K562 (cell line): ENCODE measurements around the gene CEP43.

ENCODE experiments used
- DNMT1 ChIP-seq: fragments of 450-650 bp; IDR thresholded peaks from 2 replicates; pipeline ENCODE4 v1.6.1; 2016; ENCODE audit warnings: antibody characterized with exemption, mild to moderate bottlenecking
- EGR1 ChIP-seq: fragments of 450-650 bp; conservative IDR thresholded peaks from 2 replicates; pipeline ENCODE4 v1.6.1; 2017; ENCODE audit warnings: mild to moderate bottlenecking
- EZH2 ChIP-seq: IDR thresholded peaks from 2 replicates; pipeline ENCODE4 v1.6.1; 2012; ENCODE audit warnings: low read depth, mild to moderate bottlenecking, inconsistent platforms, low read length, borderline replicate concordance
- L3MBTL2 ChIP-seq: fragments of 450-650 bp; IDR thresholded peaks from 2 replicates; pipeline ENCODE4 v1.6.1; 2016; ENCODE audit warnings: mild to moderate bottlenecking, moderate library complexity
- MAX ChIP-seq: sonication (generic); formaldehyde crosslinking; IDR thresholded peaks from 2 replicates; pipeline ENCODE4 v1.9.0; 2022; ENCODE audit warnings: mild to moderate bottlenecking, missing genetic modification reagents
- TF ChIP-seq, protein P1 (sequence below), 3 experiments: IDR thresholded peaks in 2 of 3; conservative IDR thresholded peaks in 1 of 3; 2 replicates each; pipeline ENCODE4 v1.5.1; 2011 to 2012; ENCODE audit warnings: low read length in 3 of 3, mild to moderate bottlenecking in 3 of 3, control low read depth in 2 of 3, improper control_type of control experiment in 1 of 3, inconsistent platforms in 1 of 3, low read depth in 1 of 3, mixed read lengths in 1 of 3, moderate library complexity in 1 of 3; ENCODE audit not compliant: insufficient read depth in 2 of 3

GRCh38 chr6:166987448-166987847 lies 11.7 kb upstream of the CEP43 start:
- TF ChIP-seq EGR1 (no peak), DNMT1 (no peak), EZH2 (no peak), L3MBTL2 (no peak), MAX (CRISPR knock-in tag) (no peak)
- TF ChIP-seq, protein P1, sequence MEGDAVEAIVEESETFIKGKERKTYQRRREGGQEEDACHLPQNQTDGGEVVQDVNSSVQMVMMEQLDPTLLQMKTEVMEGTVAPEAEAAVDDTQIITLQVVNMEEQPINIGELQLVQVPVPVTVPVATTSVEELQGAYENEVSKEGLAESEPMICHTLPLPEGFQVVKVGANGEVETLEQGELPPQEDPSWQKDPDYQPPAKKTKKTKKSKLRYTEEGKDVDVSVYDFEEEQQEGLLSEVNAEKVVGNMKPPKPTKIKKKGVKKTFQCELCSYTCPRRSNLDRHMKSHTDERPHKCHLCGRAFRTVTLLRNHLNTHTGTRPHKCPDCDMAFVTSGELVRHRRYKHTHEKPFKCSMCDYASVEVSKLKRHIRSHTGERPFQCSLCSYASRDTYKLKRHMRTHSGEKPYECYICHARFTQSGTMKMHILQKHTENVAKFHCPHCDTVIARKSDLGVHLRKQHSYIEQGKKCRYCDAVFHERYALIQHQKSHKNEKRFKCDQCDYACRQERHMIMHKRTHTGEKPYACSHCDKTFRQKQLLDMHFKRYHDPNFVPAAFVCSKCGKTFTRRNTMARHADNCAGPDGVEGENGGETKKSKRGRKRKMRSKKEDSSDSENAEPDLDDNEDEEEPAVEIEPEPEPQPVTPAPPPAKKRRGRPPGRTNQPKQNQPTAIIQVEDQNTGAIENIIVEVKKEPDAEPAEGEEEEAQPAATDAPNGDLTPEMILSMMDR (IDR thresholded peaks at IDR 0.05 in 2 of 3, conservative IDR thresholded peaks at IDR 0.05 in 1 of 3; ENCODE audit: insufficient read depth in 2 of 3, low read depth in 1 of 3, low read length in 3 of 3): no peak
